Measurements from ENCODE around the gene ARID1A.

The ARID1A gene

GRCh38 chr1:26826261-26827105 lies 130.7 kb downstream of the ARID1A start, which contains the start of gene ZDHHC18:
Gene ZDHHC18, plus strand, starts transcription at chr1:26826688. Its CDS starts 117 bp downstream, at chr1:26826805.
- H3K79me2 ChIP-seq (ENCODE audit: control insufficient read depth, insufficient read depth, low read length): peaks cover 2% of the 10 kb centered on the region
- DNase-seq: peak; percentile 55
- H2BK5ac ChIP-seq (ENCODE audit: low read length): no peak within 1 kb of the TSS
- H3K79me1 ChIP-seq (ENCODE audit: low read length): peaks cover 7% of the 10 kb centered on the region
- H2AK5ac ChIP-seq (ENCODE audit: low read length): no peak within 1 kb of the TSS
- H2BK15ac ChIP-seq (replicated peaks; ENCODE audit: low read depth): no peak within 1 kb of the TSS
- no peaks in the 10 kb centered on the region for H3K27me3 ChIP-seq (ENCODE audit: insufficient read depth, low read length, poor library complexity)
- WGBS (ENCODE audit: extremely low coverage, insufficient coverage, low lambda C conversion rate): no CpG with 5 or more reads among the region's 107 CpGs
- H4K8ac ChIP-seq (ENCODE audit: low read depth, low read length): no peak within 1 kb of the TSS
- peak within 1 kb of the TSS; percentile 71 for H3K4me2 ChIP-seq (ENCODE audit: low read length)
- no peaks in the 10 kb centered on the region for H3K36me3 ChIP-seq (ENCODE audit: control insufficient read depth, insufficient read depth, low read length)
- H3K27ac ChIP-seq (ENCODE audit: low read depth, low read length): no peak within 1 kb of the TSS
- H3K23ac ChIP-seq (ENCODE audit: low read length): peak within 1 kb of the TSS; percentile 97
- peak within 1 kb of the TSS; percentile 88 for H3K56ac ChIP-seq (ENCODE audit: low read length)
- H3K4ac ChIP-seq (ENCODE audit: low read depth, low read length): peak within 1 kb of the TSS; percentile 63
- peak within 1 kb of the TSS; percentile 86 for H3K18ac ChIP-seq (ENCODE audit: low read length)
- peak within 1 kb of the TSS; percentile 58 for H3K4me3 ChIP-seq (ENCODE audit: low read length)
- H2BK120ac ChIP-seq (ENCODE audit: low read depth, low read length): peak within 1 kb of the TSS; percentile 51
- H3K4me1 ChIP-seq (ENCODE audit: control insufficient read depth, low read depth, low read length): peaks cover 2% of the 10 kb centered on the region
- peak within 1 kb of the TSS; percentile 72 for H3K9ac ChIP-seq (ENCODE audit: low read length)
- H4K5ac ChIP-seq (ENCODE audit: low read length): no peak within 1 kb of the TSS

DNA sequence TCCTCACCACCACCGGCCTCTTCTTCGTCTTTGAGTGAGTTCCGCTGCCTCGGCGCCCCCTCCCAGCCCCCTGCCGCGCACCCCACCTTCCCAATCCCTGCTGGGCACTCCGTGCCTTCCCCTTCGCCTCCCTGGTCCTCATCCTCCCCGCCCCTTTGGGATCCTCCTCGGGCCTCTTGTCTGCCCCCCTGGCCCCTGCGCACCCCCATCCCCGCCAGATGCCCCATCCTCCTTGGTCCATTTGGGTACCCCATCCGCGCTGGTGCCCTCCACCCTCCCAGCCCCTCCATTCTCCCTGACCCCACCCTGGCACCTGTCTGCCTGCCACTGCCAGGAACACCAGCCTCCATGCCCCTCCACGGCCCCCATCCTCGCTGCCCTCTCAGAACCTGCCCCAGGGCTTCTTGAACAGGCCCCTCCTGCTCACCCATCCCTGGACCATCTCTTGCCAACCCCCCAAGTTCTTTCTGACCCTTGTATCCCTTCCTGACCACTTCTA lies 131.3 kb downstream of the ARID1A start:
- Histone ChIP-seq H3K4me1 (ENCODE audit: control insufficient read depth, low read depth, low read length) (peaks cover 2% of the 10 kb centered on the region), H3K23ac (ENCODE audit: low read length) (peak overlapping the region; percentile 97), H3K56ac (ENCODE audit: low read length) (peak overlapping the region; percentile 88), H4K8ac (ENCODE audit: low read depth, low read length) (no peak overlapping the region), H3K18ac (ENCODE audit: low read length) (peak overlapping the region; percentile 86), H3K27me3 (ENCODE audit: insufficient read depth, low read length, poor library complexity) (no peaks in the 10 kb centered on the region), H3K79me1 (ENCODE audit: low read length) (peaks cover 7% of the 10 kb centered on the region), H3K9ac (ENCODE audit: low read length) (peak overlapping the region; percentile 72), H3K4ac (ENCODE audit: low read depth, low read length) (peak overlapping the region; percentile 63), H3K4me3 (ENCODE audit: low read length) (peak overlapping the region; percentile 58), H3K36me3 (ENCODE audit: control insufficient read depth, insufficient read depth, low read length) (no peaks in the 10 kb centered on the region), H3K79me2 (ENCODE audit: control insufficient read depth, insufficient read depth, low read length) (peaks cover 2% of the 10 kb centered on the region), H2AK5ac (ENCODE audit: low read length) (no peak overlapping the region), H4K5ac (ENCODE audit: low read length) (no peak overlapping the region), H2BK15ac (replicated peaks; ENCODE audit: low read depth) (no peak overlapping the region), H2BK120ac (ENCODE audit: low read depth, low read length) (no peak overlapping the region), H3K27ac (ENCODE audit: low read depth, low read length) (no peak overlapping the region), H3K4me2 (ENCODE audit: low read length) (peak overlapping the region; percentile 71), H2BK5ac (ENCODE audit: low read length) (no peak overlapping the region)
- no CpG with 5 or more reads among the region's 17 CpGs for WGBS (ENCODE audit: extremely low coverage, insufficient coverage, low lambda C conversion rate)
- no peak for DNase-seq

DNA sequence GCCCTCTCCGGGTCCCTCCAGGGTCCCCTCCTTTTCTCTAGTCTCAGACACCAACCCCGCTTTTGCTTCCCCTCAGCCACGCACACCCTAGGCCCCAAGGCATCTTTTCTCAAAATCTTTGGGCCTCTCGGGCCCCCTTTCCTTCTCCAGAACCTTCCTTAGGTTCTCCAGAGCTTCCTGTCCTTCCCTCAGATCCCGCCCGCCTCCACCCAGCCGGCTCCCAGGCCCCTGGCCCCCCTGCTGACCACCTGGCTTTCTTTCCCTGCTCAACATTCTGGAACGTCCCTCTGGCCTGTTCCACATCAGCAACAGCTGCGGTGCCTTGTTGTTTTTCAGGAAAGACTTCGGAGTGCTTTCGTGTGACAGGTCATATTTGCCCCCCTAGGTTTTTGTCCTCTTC lies 131.8 kb downstream of the ARID1A start:
- peaks cover 2% of the 10 kb centered on the region for H3K4me1 ChIP-seq (ENCODE audit: control insufficient read depth, low read depth, low read length)
- H4K8ac ChIP-seq (ENCODE audit: low read depth, low read length): no peak overlapping the region
- no peak overlapping the region for H2BK120ac ChIP-seq (ENCODE audit: low read depth, low read length)
- H3K79me2 ChIP-seq (ENCODE audit: control insufficient read depth, insufficient read depth, low read length): peaks cover 2% of the 10 kb centered on the region
- no CpG with 5 or more reads among the region's 11 CpGs for WGBS (ENCODE audit: extremely low coverage, insufficient coverage, low lambda C conversion rate)
- no peak overlapping the region for H2BK15ac ChIP-seq (replicated peaks; ENCODE audit: low read depth)
- peaks cover 1% of the 10 kb centered on the region for H3K36me3 ChIP-seq (ENCODE audit: control insufficient read depth, insufficient read depth, low read length)
- H3K23ac ChIP-seq (ENCODE audit: low read length): peak overlapping the region; percentile 97
- no peak overlapping the region for H3K18ac ChIP-seq (ENCODE audit: low read length)
- H3K4ac ChIP-seq (ENCODE audit: low read depth, low read length): no peak overlapping the region
- peak overlapping the region; percentile 72 for H3K9ac ChIP-seq (ENCODE audit: low read length)
- no peak overlapping the region for H2BK5ac ChIP-seq (ENCODE audit: low read length)
- no peak for DNase-seq
- H3K27ac ChIP-seq (ENCODE audit: low read depth, low read length): no peak overlapping the region
- peak overlapping the region; percentile 88 for H3K56ac ChIP-seq (ENCODE audit: low read length)
- H2AK5ac ChIP-seq (ENCODE audit: low read length): no peak overlapping the region
- no peak overlapping the region for H3K4me3 ChIP-seq (ENCODE audit: low read length)
- no peak overlapping the region for H4K5ac ChIP-seq (ENCODE audit: low read length)
- H3K4me2 ChIP-seq (ENCODE audit: low read length): peak overlapping the region; percentile 71
- H3K27me3 ChIP-seq (ENCODE audit: insufficient read depth, low read length, poor library complexity): no peaks in the 10 kb centered on the region
- peaks cover 7% of the 10 kb centered on the region for H3K79me1 ChIP-seq (ENCODE audit: low read length)

GRCh38 chr1:26828411-26828991 lies 132.7 kb downstream of the ARID1A start:
- Histone ChIP-seq H3K18ac (ENCODE audit: low read length) (no peak overlapping the region), H3K23ac (ENCODE audit: low read length) (no peak overlapping the region), H2AK5ac (ENCODE audit: low read length) (no peak overlapping the region), H3K4me2 (ENCODE audit: low read length) (no peak overlapping the region), H2BK15ac (replicated peaks; ENCODE audit: low read depth) (no peak overlapping the region), H3K79me1 (ENCODE audit: low read length) (peaks cover 7% of the 10 kb centered on the region), H3K4ac (ENCODE audit: low read depth, low read length) (no peak overlapping the region), H2BK120ac (ENCODE audit: low read depth, low read length) (no peak overlapping the region), H3K4me1 (ENCODE audit: control insufficient read depth, low read depth, low read length) (peaks cover 2% of the 10 kb centered on the region), H3K27ac (ENCODE audit: low read depth, low read length) (no peak overlapping the region), H3K36me3 (ENCODE audit: control insufficient read depth, insufficient read depth, low read length) (peaks cover 1% of the 10 kb centered on the region), H3K79me2 (ENCODE audit: control insufficient read depth, insufficient read depth, low read length) (peaks cover 2% of the 10 kb centered on the region), H4K8ac (ENCODE audit: low read depth, low read length) (no peak overlapping the region), H3K27me3 (ENCODE audit: insufficient read depth, low read length, poor library complexity) (no peaks in the 10 kb centered on the region), H2BK5ac (ENCODE audit: low read length) (no peak overlapping the region), H3K56ac (ENCODE audit: low read length) (peak overlapping the region; percentile 30), H3K4me3 (ENCODE audit: low read length) (no peak overlapping the region), H3K9ac (ENCODE audit: low read length) (no peak overlapping the region), H4K5ac (ENCODE audit: low read length) (no peak overlapping the region)
- no peak for DNase-seq
- WGBS (ENCODE audit: extremely low coverage, insufficient coverage, low lambda C conversion rate): no CpG with 5 or more reads among the region's 4 CpGs

- H3K4ac ChIP-seq (ENCODE audit: low read depth, low read length): no peak overlapping the region
- H2BK120ac ChIP-seq (ENCODE audit: low read depth, low read length): no peak overlapping the region
- no peak overlapping the region for H4K5ac ChIP-seq (ENCODE audit: low read length)
- H3K9ac ChIP-seq (ENCODE audit: low read length): no peak overlapping the region
- H4K8ac ChIP-seq (ENCODE audit: low read depth, low read length): no peak overlapping the region
- no peak for DNase-seq
- H3K56ac ChIP-seq (ENCODE audit: low read length): peak overlapping the region; percentile 34
- peaks cover 2% of the 10 kb centered on the region for H3K79me2 ChIP-seq (ENCODE audit: control insufficient read depth, insufficient read depth, low read length)
- H2BK5ac ChIP-seq (ENCODE audit: low read length): no peak overlapping the region
- no peak overlapping the region for H3K18ac ChIP-seq (ENCODE audit: low read length)
- H3K36me3 ChIP-seq (ENCODE audit: control insufficient read depth, insufficient read depth, low read length): peaks cover 2% of the 10 kb centered on the region
- peaks cover 2% of the 10 kb centered on the region for H3K4me1 ChIP-seq (ENCODE audit: control insufficient read depth, low read depth, low read length)
- peaks cover 7% of the 10 kb centered on the region for H3K79me1 ChIP-seq (ENCODE audit: low read length)
- H2AK5ac ChIP-seq (ENCODE audit: low read length): no peak overlapping the region
- H2BK15ac ChIP-seq (replicated peaks; ENCODE audit: low read depth): no peak overlapping the region
- no peaks in the 10 kb centered on the region for H3K27me3 ChIP-seq (ENCODE audit: insufficient read depth, low read length, poor library complexity)
- H3K23ac ChIP-seq (ENCODE audit: low read length): no peak overlapping the region
- no CpG with 5 or more reads among the region's 6 CpGs for WGBS (ENCODE audit: extremely low coverage, insufficient coverage, low lambda C conversion rate)
- H3K4me2 ChIP-seq (ENCODE audit: low read length): no peak overlapping the region
- H3K4me3 ChIP-seq (ENCODE audit: low read length): no peak overlapping the region
- no peak overlapping the region for H3K27ac ChIP-seq (ENCODE audit: low read depth, low read length)
Measured at GRCh38 chr1:26829184-26829911, 133.5 kb downstream of the ARID1A start.

Measured in mesendoderm (in vitro differentiated cells).